GM21576 (cell line): ENCODE data around the gene CCDC74B.
"Not testable (repeated sequence)": the region's sequence is repeated elsewhere in the genome, so short reads cannot be mapped to it uniquely, and the experiment has no call there.

Source experiments
- ATAC-seq: cut with Tn5 transposase; IDR thresholded peaks from one replicate; pipeline ENCODE4 v1.9.1; 2021; ENCODE audit warnings: mild to moderate bottlenecking, moderate library complexity; ENCODE audit not compliant: unreplicated experiment

CCDC74B gene

DNA sequence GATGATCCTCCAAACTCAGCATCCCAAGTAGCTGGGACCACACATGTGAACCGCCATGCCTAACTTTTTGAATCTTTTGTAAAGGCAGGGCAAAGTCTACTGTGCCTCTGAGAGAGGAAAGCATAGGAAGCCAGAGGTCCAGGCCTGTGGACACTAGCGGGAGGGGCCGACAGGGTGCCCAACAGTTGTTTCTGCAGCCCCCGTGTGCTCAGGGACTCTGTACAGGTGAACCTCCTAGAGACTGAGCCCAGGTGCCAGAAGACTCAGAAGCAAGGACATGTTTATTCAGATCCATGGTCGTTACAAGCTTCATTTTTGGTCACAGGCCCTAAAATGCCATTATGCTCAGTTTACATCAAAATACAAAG, 6.2 kb upstream of the CCDC74B start:
- not testable (repeated sequence) for ATAC-seq

GRCh38 chr2:130150181-130151144, 5.6 kb upstream of the CCDC74B start:
- ATAC-seq: no peak

- not testable (repeated sequence) for ATAC-seq
Measured at GRCh38 chr2:130148515-130148914, 3.6 kb upstream of the CCDC74B start.

- ATAC-seq: not testable (repeated sequence)
Measured at GRCh38 chr2:130143266-130144039, 1.5 kb downstream of the CCDC74B start.

DNA sequence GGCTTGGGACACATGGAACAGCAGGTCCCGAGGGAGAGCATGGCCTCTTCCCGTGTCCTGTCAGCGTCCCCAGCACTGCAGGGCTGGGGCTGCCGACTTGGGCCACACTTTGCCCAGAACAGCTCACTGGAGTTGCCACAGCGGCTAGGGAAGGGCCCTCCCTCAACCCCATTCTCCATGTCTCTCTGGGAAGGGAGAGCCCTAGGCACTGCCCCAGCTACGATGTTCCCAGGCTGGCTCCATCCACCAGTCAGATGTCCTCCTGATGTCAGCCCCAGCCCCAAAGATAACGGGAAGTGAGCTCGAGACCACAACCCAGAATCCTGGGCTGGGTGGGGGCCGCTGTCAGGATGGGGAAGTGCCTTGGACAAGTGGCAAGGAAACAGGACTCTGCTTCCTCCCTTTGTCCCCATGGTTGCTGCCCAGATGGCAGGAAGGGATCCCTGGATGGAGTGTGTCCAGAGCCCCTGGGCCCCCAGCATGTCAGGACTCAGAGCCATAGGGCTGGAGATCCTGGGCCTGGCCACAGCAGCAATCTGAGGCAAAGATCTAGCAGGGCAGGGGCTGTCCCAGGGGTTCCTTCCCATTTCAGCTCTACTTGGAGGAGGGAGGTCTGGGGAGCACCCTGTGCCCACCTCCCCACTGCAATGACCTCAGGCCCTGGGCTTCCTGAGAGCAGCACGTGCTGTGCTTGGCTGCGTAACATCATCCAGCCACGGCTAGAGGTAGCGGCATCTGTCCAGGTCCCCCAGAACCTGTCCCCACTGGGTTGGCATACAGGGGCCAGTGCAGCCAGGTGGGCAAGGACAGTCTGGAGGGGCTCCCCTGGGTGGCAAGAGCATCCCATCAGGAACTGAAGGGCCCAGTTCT, 2.3 kb downstream of the CCDC74B start:
- not testable (repeated sequence) for ATAC-seq

DNA sequence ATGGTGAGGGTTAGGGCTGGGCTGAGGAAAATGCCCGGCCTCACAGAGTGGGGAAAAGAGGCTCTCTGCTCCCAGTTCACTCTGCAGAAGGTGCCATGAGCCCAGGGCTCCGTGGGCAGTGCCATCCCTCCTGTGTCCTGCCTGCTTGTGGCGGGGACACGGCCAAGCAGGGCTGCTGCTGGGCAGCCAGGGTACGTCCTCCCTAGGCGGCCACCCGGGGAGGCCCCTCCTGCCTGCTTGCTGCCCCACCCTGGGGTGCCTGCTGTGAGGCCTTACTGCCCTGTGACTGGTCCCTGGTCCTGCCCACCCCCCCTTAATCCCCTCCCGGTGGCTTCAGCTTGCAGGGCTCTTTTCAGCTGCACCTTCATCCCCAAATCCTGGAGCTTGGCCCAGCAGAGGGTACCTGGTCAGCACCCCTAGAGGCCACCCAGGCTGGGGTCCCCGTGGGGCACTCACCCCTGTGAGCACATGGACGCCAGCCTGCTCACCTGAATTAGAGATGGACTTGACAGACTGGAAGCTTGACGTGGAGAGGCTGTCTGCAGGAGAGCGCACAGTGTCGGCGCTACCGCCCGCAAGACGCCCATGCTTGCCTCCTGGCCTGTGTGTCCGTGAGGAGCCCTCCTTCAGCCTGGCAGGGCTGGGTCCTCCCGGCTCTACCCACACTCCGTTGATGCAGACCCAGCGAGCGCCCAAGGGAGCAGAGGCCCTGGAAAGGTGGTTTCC, 3.1 kb downstream of the CCDC74B start:
- not testable (repeated sequence) for ATAC-seq

DNA sequence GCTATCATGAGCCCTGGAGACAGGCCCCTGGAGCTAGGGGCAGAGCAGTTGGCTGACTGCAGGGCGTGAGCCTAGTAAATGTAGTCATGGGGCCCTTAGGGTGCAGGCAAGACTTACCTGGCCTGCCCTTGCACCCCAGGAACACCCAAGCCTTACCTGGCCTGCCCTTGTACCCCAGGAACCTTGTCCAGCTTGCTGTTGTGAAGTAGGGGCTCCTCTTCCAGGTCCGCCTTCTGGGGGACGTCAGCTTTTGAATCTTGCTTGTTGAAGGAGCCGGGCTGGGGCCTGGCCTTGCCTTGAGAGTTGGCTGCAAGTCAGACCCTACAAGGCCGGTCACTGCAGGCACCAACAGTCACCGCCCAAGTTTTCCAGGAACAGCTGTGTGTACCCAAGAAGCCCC, 3.9 kb downstream of the CCDC74B start:
- ATAC-seq: not testable (repeated sequence)

GRCh38 chr2:130140516-130140915, 4.4 kb downstream of the CCDC74B start:
- ATAC-seq: not testable (repeated sequence)

GRCh38 chr2:130139331-130140280, 5.3 kb downstream of the CCDC74B start:
- not testable (repeated sequence) for ATAC-seq

- ATAC-seq: not testable (repeated sequence)
Measured at GRCh38 chr2:130138841-130139251, 6.1 kb downstream of the CCDC74B start.

DNA sequence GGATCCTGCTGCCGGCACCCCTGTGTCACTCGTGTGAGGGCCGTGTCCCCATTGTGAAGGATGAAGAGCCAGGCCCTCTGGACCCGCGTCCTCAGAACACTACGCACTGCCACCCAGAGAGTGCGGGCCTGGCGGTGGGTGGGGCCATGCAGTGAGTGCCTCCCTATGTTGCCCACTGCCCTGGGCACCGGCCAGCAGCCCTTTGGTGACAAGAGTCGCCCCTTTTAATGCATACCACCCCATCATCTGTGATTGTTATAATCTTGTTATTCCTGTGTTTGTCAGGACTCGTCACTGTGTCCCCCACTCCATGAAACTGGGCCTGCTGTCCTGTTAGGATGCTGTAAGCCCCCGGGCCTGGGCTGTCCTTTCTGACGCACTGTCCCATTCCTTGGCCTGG, 6.6 kb downstream of the CCDC74B start:
- ATAC-seq: not testable (repeated sequence)

DNA sequence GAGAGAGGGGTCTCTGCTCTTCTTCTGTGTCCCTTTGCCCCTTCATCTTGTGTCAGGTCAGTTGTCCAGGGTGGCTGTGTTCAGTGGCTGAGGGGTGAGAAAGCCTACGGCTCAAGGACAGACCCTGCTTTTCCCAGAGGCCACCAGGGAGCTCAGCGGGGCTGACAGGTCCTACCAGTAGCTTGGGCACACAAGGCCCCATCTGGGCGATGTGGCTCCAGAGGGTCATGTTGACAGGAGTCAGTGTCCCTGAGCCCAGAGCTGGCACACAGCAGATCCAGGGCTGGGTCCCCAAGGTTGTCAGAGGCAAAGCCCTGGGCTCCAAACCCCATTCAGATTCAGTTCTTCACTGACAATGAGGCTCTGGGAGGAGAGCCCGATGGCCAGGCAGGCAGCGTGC, 7.8 kb downstream of the CCDC74B start:
- not testable (repeated sequence) for ATAC-seq

DNA sequence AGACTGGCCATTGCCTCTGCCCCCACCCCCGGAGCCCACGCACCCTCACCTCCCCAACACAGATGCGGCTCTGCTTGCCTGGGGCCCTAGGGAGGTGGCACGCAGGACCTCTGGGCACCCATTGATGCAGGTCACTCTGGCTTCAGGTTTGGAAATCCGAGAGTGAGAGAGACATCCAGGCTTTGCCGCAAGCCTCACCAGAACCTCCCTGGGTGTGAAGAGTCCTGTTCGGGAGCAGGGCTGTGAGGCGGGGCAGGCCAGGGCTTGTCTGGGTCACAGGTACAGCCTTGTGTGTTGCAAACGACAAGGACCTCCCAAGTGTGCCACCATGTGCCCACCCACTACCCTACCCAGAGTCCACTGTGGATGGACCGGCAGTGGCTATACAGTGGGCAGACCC, 8.4 kb downstream of the CCDC74B start:
- not testable (repeated sequence) for ATAC-seq

DNA sequence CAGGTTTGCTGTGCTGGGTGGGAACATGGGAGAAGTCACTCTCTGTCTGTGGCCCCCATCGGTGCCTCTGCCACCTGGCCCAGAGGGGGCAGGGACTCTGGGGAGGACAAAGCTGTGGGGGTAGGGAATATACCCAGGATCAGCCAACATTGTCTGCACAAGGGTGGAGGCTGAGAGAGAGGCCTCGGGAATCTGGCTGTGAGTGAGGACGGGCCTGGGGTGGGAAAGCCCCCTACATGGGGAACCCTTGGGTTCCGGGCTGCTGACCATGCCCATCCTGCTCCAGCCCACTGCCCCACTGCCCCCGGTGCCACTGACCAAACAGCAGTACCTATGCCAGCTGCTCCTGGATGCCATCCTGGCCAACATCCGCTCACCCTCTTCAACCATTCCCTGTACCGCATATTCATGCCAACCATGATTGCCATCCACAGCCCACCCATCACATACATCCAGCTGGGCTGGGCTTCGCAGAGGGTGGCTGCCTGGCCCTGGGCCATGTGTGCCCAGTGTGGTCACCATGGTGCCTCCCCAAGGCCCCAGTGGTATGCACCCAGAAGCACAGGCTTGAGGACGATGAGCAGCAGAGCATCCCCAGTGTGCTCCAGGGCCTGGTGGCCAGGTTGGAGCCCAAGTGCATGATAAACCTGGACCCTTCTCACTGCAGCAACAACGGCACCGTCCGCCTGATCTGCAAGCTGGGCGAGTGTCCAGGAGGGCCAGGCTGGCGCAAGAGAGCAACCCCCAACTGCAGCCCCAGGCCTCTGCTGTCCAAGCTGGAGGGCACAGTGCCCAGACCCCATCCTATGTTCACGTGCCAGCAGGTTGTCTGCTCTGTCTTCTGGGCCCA, 9.0 kb downstream of the CCDC74B start:
- ATAC-seq: no peak

GRCh38 chr2:130129120-130129829, 15.6 kb downstream of the CCDC74B start, which contains the start of gene POTEF:
TSS of gene POTEF (minus strand) at chr2:130129222. CDS start at chr2:130120515, 8,707 bp downstream.
- not testable (repeated sequence) for ATAC-seq

GRCh38 chr2:130128464-130128863, 16.4 kb downstream of the CCDC74B start:
- ATAC-seq: not testable (repeated sequence)

- not testable (repeated sequence) for ATAC-seq
Measured at GRCh38 chr2:130127726-130128125, 17.2 kb downstream of the CCDC74B start.
